Measurements from ENCODE around the gene POP4. TPM values are rescaled to one million over a fixed set of nuclear protein-coding genes. Genes with fewer than 3 reads are reported as not detected.

The POP4 gene
- total and polyA plus RNA-seq, 7 donors: 33.5 to 103 (median 58.5) TPM

DNA sequence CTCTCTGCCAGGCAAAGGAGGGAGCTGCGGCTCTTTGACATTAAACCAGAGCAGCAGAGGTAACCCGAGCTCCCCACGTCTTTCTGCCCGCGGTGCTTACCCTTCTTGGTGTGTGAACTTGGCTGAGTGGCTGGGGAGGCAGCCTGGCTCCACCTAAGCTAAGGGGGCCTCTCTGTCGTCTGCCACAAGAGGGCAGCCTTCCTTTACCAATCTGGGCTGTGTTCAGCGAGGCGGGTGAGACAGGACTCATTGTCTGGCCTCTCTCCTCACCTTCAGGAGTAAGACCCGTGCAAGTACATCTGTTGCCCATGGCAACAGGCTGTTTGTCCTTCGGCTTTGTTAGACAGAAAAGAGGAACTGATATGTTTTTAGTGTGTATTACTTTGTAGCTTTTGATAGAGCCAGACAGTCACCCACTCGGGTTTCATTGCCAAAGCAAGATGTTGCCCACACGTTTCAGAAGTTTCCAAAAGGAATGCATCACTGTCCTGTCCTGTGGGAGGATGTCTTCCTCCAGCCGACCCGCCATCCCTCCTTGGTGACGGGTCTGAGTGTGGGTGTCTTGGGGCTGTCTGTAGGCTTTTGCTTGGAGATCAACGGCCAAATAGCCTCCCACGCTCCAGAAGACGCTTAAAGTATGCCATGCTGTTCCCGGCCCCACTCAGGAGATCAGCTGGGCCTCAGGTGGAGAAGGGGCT, 4.6 kb downstream of the POP4 start:
- Histone ChIP-seq H3K27me3 (no peaks in the 10 kb centered on the region), H3K9me3 (no peaks in the 10 kb centered on the region), H3K27ac (no peak overlapping the region), H3K36me3 (peaks cover 18 to 66% (median 41%) of the 10 kb centered on the region in 4 donors), H3K4me3 (no peak overlapping the region), H3K4me1 (peaks cover 0 to 11% (median 8%) of the 10 kb centered on the region in 4 donors)
- TF ChIP-seq, protein P1, sequence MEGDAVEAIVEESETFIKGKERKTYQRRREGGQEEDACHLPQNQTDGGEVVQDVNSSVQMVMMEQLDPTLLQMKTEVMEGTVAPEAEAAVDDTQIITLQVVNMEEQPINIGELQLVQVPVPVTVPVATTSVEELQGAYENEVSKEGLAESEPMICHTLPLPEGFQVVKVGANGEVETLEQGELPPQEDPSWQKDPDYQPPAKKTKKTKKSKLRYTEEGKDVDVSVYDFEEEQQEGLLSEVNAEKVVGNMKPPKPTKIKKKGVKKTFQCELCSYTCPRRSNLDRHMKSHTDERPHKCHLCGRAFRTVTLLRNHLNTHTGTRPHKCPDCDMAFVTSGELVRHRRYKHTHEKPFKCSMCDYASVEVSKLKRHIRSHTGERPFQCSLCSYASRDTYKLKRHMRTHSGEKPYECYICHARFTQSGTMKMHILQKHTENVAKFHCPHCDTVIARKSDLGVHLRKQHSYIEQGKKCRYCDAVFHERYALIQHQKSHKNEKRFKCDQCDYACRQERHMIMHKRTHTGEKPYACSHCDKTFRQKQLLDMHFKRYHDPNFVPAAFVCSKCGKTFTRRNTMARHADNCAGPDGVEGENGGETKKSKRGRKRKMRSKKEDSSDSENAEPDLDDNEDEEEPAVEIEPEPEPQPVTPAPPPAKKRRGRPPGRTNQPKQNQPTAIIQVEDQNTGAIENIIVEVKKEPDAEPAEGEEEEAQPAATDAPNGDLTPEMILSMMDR (IDR thresholded peaks at IDR 0.05): peak; percentile 70 to 81 (median 74)
- TF ChIP-seq POLR2A (IDR thresholded peaks at IDR 0.05): no peak
- 43 to 46% methylated on average over 19 of the region's 19 CpGs for WGBS, 2 donors
- DNase-seq: peak; percentile 89
- intact Hi-C loops (cut with DNase I): loop anchor here (1.0 kb wide), 1 partner anchor 106 kb away; no protein-coding TSS in a partner anchor

DNA sequence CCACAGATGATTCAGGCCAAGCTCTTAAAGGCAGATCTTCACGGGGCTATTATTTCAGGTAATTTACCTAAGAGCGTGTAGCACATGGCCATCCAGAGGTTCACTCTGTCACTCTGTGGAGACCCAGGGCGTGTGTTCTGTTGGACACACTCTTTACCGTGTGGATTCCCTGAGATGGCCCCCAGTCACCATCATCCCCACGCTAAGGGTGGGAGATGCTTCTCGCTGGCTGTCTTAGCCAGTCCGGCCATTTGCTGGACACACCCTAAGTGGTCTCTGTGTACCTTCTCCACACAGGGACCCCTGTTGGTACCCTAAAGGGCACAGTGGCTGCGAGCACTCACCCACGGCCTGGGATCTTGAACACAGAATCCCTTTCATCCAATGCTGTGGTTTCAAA, 6.0 kb downstream of the POP4 start:
- peaks cover 18 to 76% (median 47%) of the 10 kb centered on the region in 4 donors for H3K36me3 ChIP-seq
- peaks cover 0 to 4% (median 1%) of the 10 kb centered on the region in 4 donors for H3K4me1 ChIP-seq
- no peak overlapping the region for H3K4me3 ChIP-seq
- no peaks in the 10 kb centered on the region for H3K9me3 ChIP-seq
- intact Hi-C loops (cut with DNase I): no loop called here
- no peak for TF ChIP-seq POLR2A (IDR thresholded peaks at IDR 0.05)
- no peak for TF ChIP-seq POLR2AphosphoS5 (IDR thresholded peaks at IDR 0.05)
- TF ChIP-seq, protein P1 (IDR thresholded peaks at IDR 0.05): no peak
- no peak for TF ChIP-seq EP300 (IDR thresholded peaks at IDR 0.05)
- H3K27me3 ChIP-seq: no peaks in the 10 kb centered on the region
- WGBS, 2 donors: 96 to 97% methylated on average over 9 of the region's 9 CpGs
- no peak overlapping the region for H3K27ac ChIP-seq
- DNase-seq: no peak

DNA sequence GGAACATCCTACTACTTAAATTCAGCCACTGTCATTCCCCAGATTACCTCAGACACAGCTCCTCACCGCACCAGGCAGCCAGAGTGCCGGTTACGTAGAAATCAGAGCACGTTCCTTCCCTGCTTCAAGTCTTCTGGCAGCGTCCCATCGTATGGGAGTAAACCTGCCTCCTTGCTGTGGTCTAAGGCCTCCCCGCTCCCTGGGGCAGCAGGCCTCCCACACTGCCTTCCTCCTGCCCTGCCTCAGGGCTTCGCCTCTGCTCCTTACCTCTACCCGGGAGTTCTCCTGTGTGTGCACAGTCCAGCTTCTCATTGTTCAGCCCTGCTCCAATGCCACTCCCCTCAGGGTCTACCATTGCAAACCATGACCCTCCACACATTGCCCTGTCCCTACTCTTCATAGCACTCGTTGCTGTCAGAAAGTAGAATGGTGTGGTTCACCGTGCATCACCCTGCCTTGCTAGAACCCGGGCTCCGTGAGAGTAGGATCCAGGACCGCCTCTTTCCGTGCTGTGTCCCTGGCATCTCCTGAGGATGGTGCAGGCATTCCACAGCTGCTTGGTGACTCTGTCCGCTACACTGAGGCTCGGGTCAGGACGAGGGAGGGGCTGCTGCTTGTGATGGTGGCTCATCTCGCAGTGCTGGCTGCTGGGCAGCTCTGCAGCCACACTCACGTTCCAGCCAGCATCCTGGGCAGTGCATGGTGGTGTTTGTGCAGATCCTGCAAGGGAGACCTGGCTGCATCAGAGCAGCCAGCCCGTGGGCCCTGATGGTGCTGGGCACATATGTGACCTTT, 6.9 kb downstream of the POP4 start:
- Histone ChIP-seq H3K27ac (no peak overlapping the region), H3K27me3 (no peaks in the 10 kb centered on the region), H3K4me1 (no peaks in the 10 kb centered on the region), H3K4me3 (no peak overlapping the region), H3K9me3 (no peaks in the 10 kb centered on the region), H3K36me3 (peaks cover 18 to 76% (median 47%) of the 10 kb centered on the region in 4 donors)
- WGBS, 2 donors: 90 to 97% methylated on average over 21 of the region's 21 CpGs
- TF ChIP-seq EP300 (IDR thresholded peaks at IDR 0.05) (no peak), POLR2AphosphoS5 (IDR thresholded peaks at IDR 0.05) (no peak), POLR2A (IDR thresholded peaks at IDR 0.05) (no peak)
- TF ChIP-seq, protein P1 (IDR thresholded peaks at IDR 0.05): no peak
- intact Hi-C loops (cut with DNase I): no loop called here
- DNase-seq: no peak

DNA sequence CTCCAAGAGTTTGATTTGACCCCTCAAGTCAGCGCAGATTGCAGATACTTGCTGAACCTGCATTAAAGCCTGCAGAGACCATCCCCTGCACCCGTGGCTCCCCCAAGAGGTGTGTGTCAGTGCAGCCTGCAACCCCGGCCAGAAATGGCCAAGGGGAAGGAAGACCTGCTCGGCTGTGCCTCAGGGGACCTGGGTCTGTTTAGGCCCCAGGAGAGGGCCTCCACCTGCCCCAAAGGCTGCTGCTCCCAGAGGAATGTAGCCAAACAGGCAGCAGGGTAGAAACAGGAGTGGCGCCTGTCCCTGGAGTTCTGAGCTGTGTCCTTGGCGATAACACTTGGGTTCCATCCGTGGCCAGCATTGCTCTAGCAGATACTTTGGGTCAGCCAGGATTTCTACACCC, 8.0 kb downstream of the POP4 start:
- TF ChIP-seq, protein P1 (IDR thresholded peaks at IDR 0.05): no peak
- TF ChIP-seq POLR2A (IDR thresholded peaks at IDR 0.05): no peak
- TF ChIP-seq EP300 (IDR thresholded peaks at IDR 0.05): no peak
- no peak for TF ChIP-seq POLR2AphosphoS5 (IDR thresholded peaks at IDR 0.05)

More for the DNA sequence above, 8.0 kb downstream of the POP4 start:
- H3K27ac ChIP-seq: no peak overlapping the region
- no peaks in the 10 kb centered on the region for H3K9me3 ChIP-seq
- H3K27me3 ChIP-seq: no peaks in the 10 kb centered on the region
- no peak overlapping the region for H3K4me3 ChIP-seq
- no peaks in the 10 kb centered on the region for H3K4me1 ChIP-seq
- WGBS, 2 donors: 92% methylated on average over 7 of the region's 7 CpGs
- H3K36me3 ChIP-seq: peaks cover 18 to 69% (median 47%) of the 10 kb centered on the region in 4 donors
- no peak for DNase-seq
- intact Hi-C loops (cut with DNase I): no loop called here
